Transverse colon (tissue), 3 donors: Measurements from ENCODE around the gene ZBTB40.

Experiments used
- POLR2A ChIP-seq: fragments of 450-650 bp; IDR thresholded peaks from one replicate; pipeline ENCODE4 v1.6.1; 2016; ENCODE audit warnings: antibody characterized with exemption, mild to moderate bottlenecking, moderate library complexity
- POLR2AphosphoS5 ChIP-seq, 3 donors: sonication (generic); formaldehyde crosslinking; IDR thresholded peaks; one replicate each; pipeline ENCODE4 v1.6.1; 2016; ENCODE audit warnings: antibody characterized with exemption in 3 of 3

- TF ChIP-seq POLR2AphosphoS5 (IDR thresholded peaks at IDR 0.05) (no peak), POLR2A (no peak)
Measured at GRCh38 chr1:22452481-22452957, 868 bp downstream of the ZBTB40 start.
